Fibroblast of the conjunctiva (primary cell): Measurements from ENCODE around the gene TH.
"Not testable (repeated sequence)": the region's sequence is repeated elsewhere in the genome, so short reads cannot be mapped to it uniquely, and the experiment has no call there.

ENCODE experiments used
- DNase-seq: peaks from one replicate; pipeline ENCODE4 v3.0.0-alpha.2; 2010; ENCODE audit warnings: low read depth

TH gene

GRCh38 chr11:2178055-2178773 lies 6.6 kb upstream of the TH start:
- not testable (repeated sequence) for DNase-seq

DNA sequence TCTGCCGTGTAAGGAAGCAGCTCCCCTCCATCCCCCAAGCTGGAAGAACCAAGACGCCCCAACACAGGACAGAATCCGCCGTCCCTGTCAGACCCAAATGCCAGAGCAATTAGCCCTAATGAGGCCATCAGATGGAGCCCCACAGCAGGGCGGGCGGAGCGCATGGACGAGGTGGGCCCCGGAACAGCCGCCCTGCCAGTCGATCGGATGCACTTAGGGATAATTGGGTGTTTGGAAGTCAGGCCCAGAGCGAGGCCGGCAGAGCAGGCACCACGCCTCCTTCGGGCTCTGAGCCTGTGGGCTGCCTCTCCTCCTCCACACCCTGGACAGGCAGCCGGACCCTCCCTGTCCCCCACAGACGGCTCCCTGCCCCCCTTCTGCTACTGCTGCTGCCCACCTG lies 5.5 kb upstream of the TH start:
- DNase-seq = no peak

- no peak for DNase-seq
Measured at GRCh38 chr11:2176389-2176900, 4.8 kb upstream of the TH start.

DNA sequence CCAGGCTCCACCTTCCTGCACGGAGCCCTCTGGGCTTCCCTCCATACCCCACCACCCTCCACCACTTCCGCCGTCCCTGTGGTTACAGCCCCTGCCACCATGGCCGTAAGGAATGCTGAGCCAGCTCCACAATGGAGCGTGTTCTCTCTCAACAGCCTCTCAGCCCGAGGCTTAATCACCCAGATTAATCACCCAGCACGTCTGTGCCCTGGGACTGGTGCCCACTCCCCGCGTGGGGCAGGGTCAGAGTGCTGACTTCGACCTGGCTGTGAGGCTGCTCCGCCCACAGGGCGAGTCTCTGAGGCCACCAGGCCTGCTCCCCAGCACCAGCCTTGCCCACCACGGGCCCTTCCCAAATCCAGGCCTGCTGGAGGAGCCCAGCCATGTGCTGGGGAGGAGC lies 4.0 kb upstream of the TH start:
- DNase-seq = no peak

GRCh38 chr11:2174361-2174760 lies 2.7 kb upstream of the TH start:
- no peak for DNase-seq

GRCh38 chr11:2173761-2174160 lies 2.1 kb upstream of the TH start:
- DNase-seq = no peak

- DNase-seq = no peak
Measured at GRCh38 chr11:2173150-2173693, 1.6 kb upstream of the TH start.

DNA sequence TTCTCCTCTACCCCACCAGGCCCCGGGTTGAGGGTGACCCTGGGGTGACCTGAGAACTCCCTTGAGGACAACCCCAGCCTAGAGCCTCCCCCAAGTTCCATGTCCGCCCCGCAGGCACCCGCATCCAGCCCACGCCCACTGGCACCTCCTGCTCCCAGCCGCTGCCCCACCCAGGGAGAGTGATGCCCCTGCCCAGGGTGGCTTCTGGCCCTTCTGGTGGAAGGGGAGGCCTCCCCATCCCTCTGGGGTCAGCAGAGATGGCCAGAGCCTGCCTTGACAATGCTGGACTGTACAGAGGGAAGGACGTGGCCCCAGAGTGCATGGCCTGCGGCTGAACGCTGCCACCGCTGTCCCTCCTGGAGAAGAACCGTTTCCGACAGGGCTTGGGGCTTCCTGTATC lies 1.1 kb upstream of the TH start:
- no peak for DNase-seq

DNA sequence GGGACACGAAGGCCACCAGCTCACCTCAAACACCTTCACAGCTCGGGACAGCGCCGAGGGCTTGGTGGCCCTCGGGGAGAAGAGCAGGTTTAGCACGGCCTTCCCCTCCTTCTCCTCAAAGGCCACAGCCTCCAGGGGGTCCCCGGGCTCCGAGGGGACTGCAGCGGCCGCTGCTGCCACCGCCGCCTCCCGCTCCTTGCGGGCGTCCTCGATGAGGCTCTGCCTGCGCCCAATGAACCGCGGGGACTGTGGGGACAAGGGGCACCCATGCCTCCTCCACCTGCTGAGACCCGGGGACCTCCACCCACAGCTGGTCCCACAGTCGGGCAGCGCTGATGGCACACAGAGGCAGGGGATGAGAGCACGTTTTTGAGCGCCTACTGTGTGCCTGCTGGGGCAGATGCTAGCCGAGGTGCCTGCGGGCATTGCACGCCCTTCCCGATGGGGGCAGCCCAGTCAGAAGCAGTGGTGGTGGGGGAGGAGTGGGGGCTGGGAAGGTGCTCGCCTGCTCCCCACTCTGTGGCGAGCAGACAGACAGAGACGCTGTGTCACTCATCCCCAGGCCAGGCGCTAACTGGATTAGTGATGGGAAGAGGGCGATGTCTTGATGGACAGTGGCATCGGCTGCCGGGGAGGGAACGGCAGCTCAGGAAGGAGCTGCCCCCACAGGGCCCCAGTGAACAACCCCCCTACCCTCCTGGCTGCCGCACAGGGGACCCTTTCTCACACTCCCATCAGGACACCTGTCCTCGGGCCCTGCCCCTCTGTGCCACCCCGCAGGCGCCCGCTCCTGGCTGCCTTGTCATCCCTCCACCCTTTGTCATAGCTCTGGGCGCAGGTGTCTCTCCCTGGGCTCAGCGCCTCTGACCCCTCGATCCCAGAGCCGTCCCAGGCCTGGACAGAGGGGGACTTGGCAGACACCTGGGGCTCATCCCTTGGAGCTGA lies 1.7 kb downstream of the TH start:
- no peak for DNase-seq

DNA sequence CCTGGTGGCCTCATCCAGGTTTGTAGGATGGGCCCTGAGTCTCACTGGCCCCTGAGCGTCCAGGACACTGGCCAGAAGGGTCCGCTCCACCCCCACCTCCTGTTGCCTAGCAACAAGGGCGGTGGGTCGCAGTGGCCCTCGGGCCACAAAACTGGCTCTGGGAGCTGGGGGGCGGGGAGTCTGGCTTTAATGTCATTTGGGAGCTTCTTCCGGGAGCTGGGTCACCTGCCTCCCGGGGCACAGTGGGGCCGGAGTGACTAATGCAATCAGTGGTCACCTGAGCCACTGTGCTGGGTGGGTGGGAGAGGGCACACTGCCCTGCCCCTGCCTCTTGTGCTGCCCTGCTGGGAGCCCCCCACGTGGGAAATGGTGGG lies 2.6 kb downstream of the TH start:
- no peak for DNase-seq

DNA sequence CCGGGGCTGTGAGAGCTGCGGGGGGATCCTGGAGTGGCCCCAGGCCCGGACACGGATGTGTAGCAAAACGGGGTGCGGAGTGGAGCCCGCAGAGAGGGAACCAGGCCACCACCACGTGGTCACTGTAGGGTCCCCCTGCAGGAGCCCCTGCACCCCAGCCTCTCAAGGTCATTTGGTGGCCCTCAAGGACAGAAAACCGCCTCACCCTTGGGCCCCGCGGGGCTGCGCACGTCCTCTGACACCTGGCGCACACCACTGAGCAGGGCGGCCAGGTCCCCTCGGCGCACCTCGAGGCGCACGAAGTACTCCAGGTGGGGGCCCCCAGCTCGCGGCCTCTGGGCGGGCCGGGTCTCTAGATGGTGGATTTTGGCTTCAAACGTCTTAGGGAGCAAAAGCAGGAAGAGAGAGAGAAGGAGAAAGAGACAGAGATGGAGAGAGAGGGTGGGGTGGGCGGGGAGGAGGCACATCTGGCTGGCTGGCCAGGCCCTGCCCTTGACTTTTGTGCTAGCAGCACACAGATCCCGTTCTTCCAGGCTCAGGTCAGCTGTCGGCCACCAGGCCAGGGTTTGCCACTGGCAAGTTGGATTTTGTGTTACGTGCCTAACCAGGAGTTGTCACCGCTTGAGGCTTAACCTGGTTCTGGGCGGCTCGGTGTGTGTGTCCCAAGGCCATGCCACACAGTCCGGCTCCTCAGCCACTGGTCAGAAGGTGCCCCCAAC lies 3.2 kb downstream of the TH start:
- no peak for DNase-seq

DNA sequence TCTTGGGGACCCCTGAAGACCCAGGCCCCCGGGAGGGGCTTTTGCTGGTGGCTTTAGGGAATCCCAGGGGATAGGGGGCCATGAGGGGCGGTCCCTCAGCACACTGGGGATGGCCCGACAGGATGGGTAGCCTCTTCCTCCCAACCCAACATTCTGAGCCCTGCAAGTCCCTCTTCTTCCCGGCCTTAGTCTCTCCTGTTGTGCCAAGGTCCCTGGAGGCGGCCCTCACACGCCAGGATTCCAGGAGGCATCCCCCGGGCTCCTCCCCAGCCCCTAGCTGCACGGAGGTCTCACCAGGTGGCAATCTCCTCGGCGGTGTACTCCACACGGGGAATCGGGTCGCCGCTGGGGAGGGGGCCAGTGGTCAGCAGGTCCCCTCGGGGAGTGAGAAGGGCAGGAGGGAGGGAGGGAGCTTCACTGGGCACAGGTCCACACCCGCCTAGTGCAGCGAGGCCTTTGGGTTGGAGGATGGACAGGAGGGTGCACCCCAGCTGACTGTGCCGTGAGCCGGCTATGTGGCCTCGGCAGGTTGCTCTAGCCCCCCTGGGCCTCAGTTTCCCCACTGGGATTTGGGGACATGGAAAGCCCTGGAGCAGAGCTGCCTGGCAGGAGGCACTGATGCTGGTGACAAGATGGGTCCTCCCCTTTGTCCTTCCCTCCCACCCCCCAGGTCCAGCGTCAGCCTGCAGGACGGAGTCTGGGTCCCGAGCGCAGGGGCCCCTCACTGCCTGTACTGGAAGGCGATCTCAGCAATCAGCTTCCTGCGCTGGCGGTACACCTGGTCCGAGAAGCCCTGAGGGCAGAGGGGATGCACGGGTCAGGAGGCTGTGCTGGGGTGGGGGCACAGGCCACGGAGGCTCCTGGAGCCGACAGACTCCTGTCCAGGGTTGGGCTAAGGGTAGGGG lies 4.2 kb downstream of the TH start:
- DNase-seq = no peak

GRCh38 chr11:2166091-2166851 lies 5.3 kb downstream of the TH start:
- DNase-seq = no peak

DNA sequence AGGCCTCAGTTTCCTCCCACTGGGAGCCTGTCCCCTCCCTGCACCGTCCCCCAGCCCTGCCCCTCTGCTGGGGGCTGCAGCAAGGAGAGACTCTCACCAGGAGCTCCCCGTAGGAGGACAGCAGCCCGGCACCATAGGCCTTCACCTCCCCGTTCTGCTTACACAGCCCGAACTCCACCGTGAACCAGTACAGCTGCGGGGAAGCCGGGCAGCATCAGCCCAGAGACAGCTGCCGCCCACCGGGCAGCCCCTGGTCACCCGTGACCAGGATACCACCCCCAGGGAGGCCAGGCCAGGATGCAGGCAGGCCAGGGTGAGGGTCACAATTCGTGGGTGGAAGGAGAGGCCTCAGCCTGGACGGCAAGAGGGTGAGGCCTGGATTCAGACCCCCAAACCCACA lies 6.0 kb downstream of the TH start:
- no peak for DNase-seq

GRCh38 chr11:2164861-2165555 lies 6.6 kb downstream of the TH start:
- DNase-seq = no peak

DNA sequence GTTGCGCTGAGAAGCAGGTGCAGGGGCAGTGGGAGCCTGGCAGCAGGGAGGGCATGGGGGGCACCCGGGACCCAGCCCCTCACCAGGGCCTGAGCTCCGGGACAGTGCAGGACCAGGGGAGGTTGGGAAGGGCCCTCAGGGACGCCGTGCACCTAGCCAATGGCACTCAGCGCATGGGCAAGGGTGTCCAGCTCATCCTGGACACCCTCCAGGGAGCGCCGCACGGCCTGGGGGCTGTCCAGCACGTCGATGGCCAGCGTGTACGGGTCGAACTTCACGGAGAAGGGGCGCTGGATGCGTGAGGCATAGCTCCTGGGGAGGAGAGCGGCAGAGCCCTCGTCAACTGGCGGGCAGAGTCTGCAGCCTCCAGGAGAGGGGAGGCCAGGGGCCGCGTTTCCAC lies 7.5 kb downstream of the TH start:
- DNase-seq = no peak

DNA sequence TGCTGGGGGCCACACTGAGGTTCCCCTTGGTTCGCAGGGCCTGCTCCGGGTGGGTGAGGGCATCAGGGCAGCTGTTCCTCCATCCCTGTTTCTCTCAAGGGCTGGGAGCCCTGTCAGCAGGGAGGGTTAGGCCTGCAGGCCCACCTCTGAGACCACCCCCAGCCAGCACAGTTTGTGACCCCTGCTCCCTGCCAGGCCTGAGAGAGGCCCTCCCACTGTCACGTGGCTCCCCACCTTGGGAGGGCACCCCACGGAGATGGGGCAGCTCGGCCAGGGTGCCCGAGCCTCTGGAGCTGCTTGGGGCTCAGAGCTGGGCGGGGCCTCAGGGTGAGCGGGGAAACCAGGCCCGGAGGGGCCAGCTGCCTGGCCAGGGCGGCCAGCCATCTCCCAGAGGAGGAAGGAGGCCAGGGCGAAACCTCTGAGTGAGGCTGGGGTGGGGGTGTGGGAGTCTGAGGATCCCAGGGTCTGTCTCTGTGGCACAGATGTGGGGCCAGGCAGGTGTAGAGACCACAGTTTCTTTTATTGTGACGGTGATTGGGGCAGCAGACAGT lies 8.1 kb downstream of the TH start:
- DNase-seq = no peak

GRCh38 chr11:2160736-2161259 lies 10.8 kb downstream of the TH start, which contains the start of gene INS:
Gene INS (minus strand): TSS chr11:2161209. CDS start chr11:2160971, 238 bp downstream.
- no peak for DNase-seq
